K562 (cell line): ENCODE data around the gene PXN. TPM values are rescaled to one million over a fixed set of nuclear protein-coding genes. Genes with fewer than 3 reads are reported as not detected.

Experiments
- ATF2 ChIP-seq: sonication (generic); formaldehyde crosslinking; IDR thresholded peaks from 2 replicates; pipeline ENCODE4 v1.8.1; 2022; ENCODE audit warnings: missing genetic modification reagents
- CBX3 ChIP-seq, 2 experiments: IDR thresholded peaks; 1 replicate in 1 of 2; 2 replicates in 1 of 2; pipeline ENCODE4 v1.6.1; 2012; ENCODE audit warnings: inconsistent platforms in 2 of 2, low read length in 2 of 2, borderline replicate concordance in 1 of 2, control low read depth in 1 of 2
- DACH1 ChIP-seq: fragments of 450-650 bp; IDR thresholded peaks from 2 replicates; pipeline ENCODE4 v1.6.1; 2018; ENCODE audit not compliant: partially characterized antibody
- DPF2 ChIP-seq: fragments of 450-650 bp; IDR thresholded peaks from 2 replicates; pipeline ENCODE4 v1.6.1; 2016
- FOSL1 ChIP-seq: fragments of 200-800 bp; sonication (Bioruptor generic); conservative IDR thresholded peaks from 2 replicates; pipeline ENCODE4 v1.6.1; 2016; ENCODE audit warnings: missing genetic modification characterization, missing compliant biosample characterization
- FOXA1 ChIP-seq: fragments of 450-650 bp; IDR thresholded peaks from 2 replicates; pipeline ENCODE4 v1.6.1; 2016; ENCODE audit warnings: mild to moderate bottlenecking, borderline replicate concordance
- GATA2 ChIP-seq: sonication (generic); formaldehyde crosslinking; IDR thresholded peaks from 2 replicates; pipeline ENCODE4 v1.4.0; 2020; ENCODE audit warnings: mild to moderate bottlenecking, missing genetic modification reagents
- MAZ ChIP-seq, 2 experiments: fragments of 450-650 bp in 1 of 2; sonication (generic) in 1 of 2; formaldehyde crosslinking; IDR thresholded peaks in 1 of 2; conservative IDR thresholded peaks in 1 of 2; 2 replicates each; pipeline versions ENCODE4 v1.4.0 to v1.5.0; 2020; ENCODE audit warnings: mild to moderate bottlenecking in 1 of 2, missing genetic modification reagents in 1 of 2
- NONO ChIP-seq, 2 experiments: fragments of 200-400 bp in 1 of 2; fragments of 450-650 bp in 1 of 2; formaldehyde crosslinking in 1 of 2; IDR thresholded peaks; 2 replicates each; pipeline ENCODE4 v1.6.1; 2017; ENCODE audit warnings: low read depth in 2 of 2, mild to moderate bottlenecking in 2 of 2, moderate library complexity in 2 of 2, low read length in 1 of 2
- RCOR1 ChIP-seq, 2 experiments: IDR thresholded peaks; 2 replicates each; pipeline ENCODE4 v1.6.1; 2012; ENCODE audit warnings: low read depth in 2 of 2, low read length in 2 of 2, borderline replicate concordance in 1 of 2, improper control_type of control experiment in 1 of 2
- SAP30 ChIP-seq: fragments of 200-600 bp; sonication (generic); IDR thresholded peaks from 2 replicates; pipeline ENCODE4 v1.6.1; 2012; ENCODE audit warnings: borderline replicate concordance, low read depth, mild to moderate bottlenecking, moderate library complexity, low read length, control low read depth, inconsistent platforms; ENCODE audit not compliant: insufficient read depth, poor library complexity, severe bottlenecking
- STAT6 ChIP-seq: sonication (generic); formaldehyde crosslinking; IDR thresholded peaks from 2 replicates; pipeline ENCODE4 v1.8.1; 2023; ENCODE audit warnings: mild to moderate bottlenecking, missing genetic modification reagents
- TFAP4 ChIP-seq: sonication (generic); formaldehyde crosslinking; IDR thresholded peaks from 2 replicates; pipeline ENCODE4 v1.8.0; 2022; ENCODE audit warnings: missing genetic modification reagents, mild to moderate bottlenecking, moderate library complexity, borderline replicate concordance
- UBTF ChIP-seq, 2 experiments: IDR thresholded peaks; 2 replicates each; pipeline ENCODE4 v1.6.1; 2012; ENCODE audit warnings: improper control_type of control experiment in 2 of 2, low read depth in 2 of 2, low read length in 2 of 2, borderline replicate concordance in 1 of 2
- VEZF1 ChIP-seq: fragments of 200-800 bp; sonication (Bioruptor generic); IDR thresholded peaks from 2 replicates; pipeline ENCODE4 v1.6.1; 2017; ENCODE audit warnings: missing genetic modification characterization, missing compliant biosample characterization
- ZNF444 ChIP-seq: fragments of 250-450 bp; sonication (Bioruptor Pico); IDR thresholded peaks from 2 replicates; pipeline ENCODE4 v1.4.0; 2020; ENCODE audit warnings: mild to moderate bottlenecking, moderate library complexity
- polyA plus RNA-seq, 8 experiments: library from polyadenylated mRNA; depleted of rRNA in 4 of 8; stranded (reverse) in 5 of 8; unstranded in 3 of 8; fragments of >200 nt; fragmentation: Nextera tagmentation in 2 of 8; fragmentation: Illumina TruSeq in 1 of 8; extraction: Ambion mirVana in 2 of 8; extraction: Trizol in 1 of 8; gene quantifications; 2 replicates each; pipeline versions ENCODE4 v1.2.1 to v1.2.3, GENCODE V29; 2011 to 2014; ENCODE audit warnings: inconsistent platforms in 1 of 8, missing spikeins in 1 of 8
- total RNA-seq, 7 experiments: library from RNA; depleted of rRNA in 6 of 7; stranded (reverse); fragments of >200 nt in 6 of 7; fragmentation: Illumina TruSeq in 2 of 7; extraction: Trizol in 2 of 7; gene quantifications; 2 replicates each; pipeline versions ENCODE4 v1.2.1 to v1.2.3, GENCODE V29; 2011 to 2021; ENCODE audit warnings: low replicate concordance in 1 of 7

Gene PXN
- total and polyA plus RNA-seq, 9 of the 15 experiments (the other 6 are each of a cell fraction or from before 2014, with no cell fraction given), result 4.0 to 74.1 (median 18.6) TPM

GRCh38 chr12:120234643-120235368 is 30.7 kb downstream of the PXN start (continued):
- no peak for TF ChIP-seq ATF2 (CRISPR knock-in tag)
- TF ChIP-seq GATA2 (CRISPR knock-in tag), result peak; percentile 48; the same call in 1 of the 2 replicates
- TF ChIP-seq FOXA1, result no peak
- TF ChIP-seq TFAP4 (CRISPR knock-in tag), result peak; percentile 93
- no peak for TF ChIP-seq STAT6 (CRISPR knock-in tag)
- TF ChIP-seq DPF2, result peak; percentile 66
- TF ChIP-seq ZNF444 (CRISPR knock-in tag), result no peak
- TF ChIP-seq CBX3 (IDR thresholded peaks at IDR 0.05; ENCODE audit: borderline replicate concordance in 1 of 2, low read length in 2 of 2), result peak in 1 of 2 experiments; percentile 24; a peak in 1 of 3 replicates
- TF ChIP-seq UBTF (IDR thresholded peaks at IDR 0.05; ENCODE audit: borderline replicate concordance in 1 of 2, low read depth in 2 of 2, low read length in 2 of 2), result 0 out of 4 replicates have a peak, but pooled peaks of 1 of the 2 experiments have one; percentile 44
- TF ChIP-seq SAP30, result peak; percentile 76
- peak in 1 of 2 experiments; percentile 82; a peak in 2 of 4 replicates for TF ChIP-seq RCOR1 (IDR thresholded peaks at IDR 0.05; ENCODE audit: borderline replicate concordance in 1 of 2, low read depth in 2 of 2, low read length in 2 of 2)
- TF ChIP-seq VEZF1 (CRISPR knock-in tag), result peak; percentile 45; the same call in 1 of the 2 replicates
- TF ChIP-seq NONO (IDR thresholded peaks at IDR 0.05; ENCODE audit: low read depth in 2 of 2, low read length in 1 of 2), result 0 out of 4 replicates have a peak, but pooled peaks of 1 of the 2 experiments have one; percentile 17
- TF ChIP-seq DACH1, result peak; percentile 54
- peak in 1 of 2 experiments; percentile 40; a peak in 1 of 4 replicates for TF ChIP-seq MAZ (CRISPR knock-in tag; conservative IDR thresholded peaks at IDR 0.05 in 1 of 2, IDR thresholded peaks at IDR 0.05 in 1 of 2)
- TF ChIP-seq FOSL1, result peak; percentile 69
